Measurements from ENCODE around the gene TMEM250. TPM values are rescaled to one million over a fixed set of nuclear protein-coding genes. Genes with fewer than 3 reads are reported as not detected.

TMEM250 gene
- total and polyA plus RNA-seq, 9 of the 15 experiments (the other 6 are each of a cell fraction or from before 2014, with no cell fraction given), result 0.32 to 44.6 (median 12.2) TPM

DNA sequence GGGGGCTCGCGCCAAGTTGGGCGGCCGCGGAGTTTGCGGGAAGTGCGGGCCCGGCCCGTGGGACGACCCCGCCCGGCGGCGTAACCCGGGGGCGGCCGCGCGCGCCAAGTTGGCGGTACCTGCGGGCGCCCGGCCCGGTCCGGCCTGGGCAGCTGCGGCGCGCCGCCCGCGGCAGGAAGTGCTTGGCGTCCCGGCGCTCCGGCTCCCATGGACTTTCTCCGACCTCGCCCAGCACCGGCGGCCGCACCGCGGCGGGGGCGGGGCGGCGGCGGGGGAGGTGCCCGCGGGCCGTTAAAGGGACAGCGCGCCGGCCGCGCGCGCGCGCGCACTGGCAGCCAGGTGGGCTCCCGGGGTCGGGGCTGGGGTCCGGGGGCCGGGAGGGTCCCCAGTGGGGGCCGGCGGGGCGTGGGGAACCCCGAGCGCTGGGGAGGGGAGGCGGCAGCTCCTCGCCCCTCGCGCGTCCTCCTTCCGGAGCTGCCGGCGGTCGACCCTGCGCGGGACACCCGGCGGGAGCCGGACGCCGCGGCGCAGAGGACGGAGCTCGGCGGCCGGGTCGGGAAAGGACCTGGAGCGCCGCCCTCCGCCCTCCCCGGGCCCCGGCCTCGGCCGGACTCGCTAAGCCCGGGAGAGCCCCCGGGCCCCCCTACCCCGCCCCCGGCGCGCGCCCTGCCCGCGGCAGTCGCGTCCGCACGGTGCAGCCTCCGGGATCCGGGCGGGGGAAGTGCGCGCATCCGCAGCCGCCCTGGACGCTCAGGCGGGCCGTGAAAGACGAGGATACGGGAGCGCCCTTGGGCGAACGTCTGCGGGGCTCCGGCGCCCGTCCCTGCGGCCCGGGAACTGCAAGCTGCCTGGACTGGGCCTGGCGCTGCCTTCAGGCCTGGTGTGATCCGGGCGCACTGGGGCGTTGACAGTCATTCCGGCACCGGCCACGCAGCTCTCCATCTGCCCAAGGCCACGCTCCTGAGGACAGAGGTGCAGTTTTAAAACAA lies 23.3 kb downstream of the TMEM250 start, which contains the start of gene NACC2 (continued):
- TF ChIP-seq, protein P1, sequence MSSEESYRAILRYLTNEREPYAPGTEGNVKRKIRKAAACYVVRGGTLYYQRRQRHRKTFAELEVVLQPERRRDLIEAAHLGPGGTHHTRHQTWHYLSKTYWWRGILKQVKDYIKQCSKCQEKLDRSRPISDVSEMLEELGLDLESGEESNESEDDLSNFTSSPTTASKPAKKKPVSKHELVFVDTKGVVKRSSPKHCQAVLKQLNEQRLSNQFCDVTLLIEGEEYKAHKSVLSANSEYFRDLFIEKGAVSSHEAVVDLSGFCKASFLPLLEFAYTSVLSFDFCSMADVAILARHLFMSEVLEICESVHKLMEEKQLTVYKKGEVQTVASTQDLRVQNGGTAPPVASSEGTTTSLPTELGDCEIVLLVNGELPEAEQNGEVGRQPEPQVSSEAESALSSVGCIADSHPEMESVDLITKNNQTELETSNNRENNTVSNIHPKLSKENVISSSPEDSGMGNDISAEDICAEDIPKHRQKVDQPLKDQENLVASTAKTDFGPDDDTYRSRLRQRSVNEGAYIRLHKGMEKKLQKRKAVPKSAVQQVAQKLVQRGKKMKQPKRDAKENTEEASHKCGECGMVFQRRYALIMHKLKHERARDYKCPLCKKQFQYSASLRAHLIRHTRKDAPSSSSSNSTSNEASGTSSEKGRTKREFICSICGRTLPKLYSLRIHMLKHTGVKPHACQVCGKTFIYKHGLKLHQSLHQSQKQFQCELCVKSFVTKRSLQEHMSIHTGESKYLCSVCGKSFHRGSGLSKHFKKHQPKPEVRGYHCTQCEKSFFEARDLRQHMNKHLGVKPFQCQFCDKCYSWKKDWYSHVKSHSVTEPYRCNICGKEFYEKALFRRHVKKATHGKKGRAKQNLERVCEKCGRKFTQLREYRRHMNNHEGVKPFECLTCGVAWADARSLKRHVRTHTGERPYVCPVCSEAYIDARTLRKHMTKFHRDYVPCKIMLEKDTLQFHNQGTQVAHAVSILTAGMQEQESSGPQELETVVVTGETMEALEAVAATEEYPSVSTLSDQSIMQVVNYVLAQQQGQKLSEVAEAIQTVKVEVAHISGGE (CRISPR knock-in tag; IDR thresholded peaks at IDR 0.05), result peak in 1 of 3 experiments; percentile 70; a peak in 2 of 6 replicates
- TF ChIP-seq CXXC5 (CRISPR knock-in tag; IDR thresholded peaks at IDR 0.05) (peak; percentile 68), TARDBP (IDR thresholded peaks at IDR 0.05) (no peak), MAZ (CRISPR knock-in tag; conservative IDR thresholded peaks at IDR 0.05 in 1 of 2, IDR thresholded peaks at IDR 0.05 in 1 of 2) (peak; percentile 14 to 19; a peak in 2 of 4 replicates), POLR2G (IDR thresholded peaks at IDR 0.05; ENCODE audit: low read depth, low read length) (peak; percentile 54), NCOA4 (IDR thresholded peaks at IDR 0.05; ENCODE audit: partially characterized antibody) (no peak), SRF (CRISPR knock-in tag; IDR thresholded peaks at IDR 0.05) (peak in 1 of 2 experiments; percentile 60; a peak in 1 of 4 replicates), ELF1 (tag; IDR thresholded peaks at IDR 0.05) (peak; percentile 58; the same call in 1 of the 2 replicates), YY1 (IDR thresholded peaks at IDR 0.05; ENCODE audit: borderline replicate concordance in 1 of 3, control insufficient read depth in 1 of 3, extremely low read depth in 1 of 3, insufficient read depth in 3 of 3, insufficient read length in 1 of 3, insufficient replicate concordance in 2 of 3, low read depth in 1 of 3, low read length in 2 of 3) (peak in 2 of 3 experiments; percentile 53 to 73), SIN3B (IDR thresholded peaks at IDR 0.05; ENCODE audit: low read depth) (0 out of 2 replicates have a peak, but pooled peaks have one; percentile 28), RBFOX2 (IDR thresholded peaks at IDR 0.05; ENCODE audit: low read depth, low read length) (peak; percentile 47; the same call in 1 of the 2 replicates), ZBTB7A (IDR thresholded peaks at IDR 0.05; ENCODE audit: borderline replicate concordance, control insufficient read depth, low read depth, low read length) (peak; percentile 42; the same call in 1 of the 2 replicates), CTBP1 (IDR thresholded peaks at IDR 0.05; ENCODE audit: borderline replicate concordance) (peak; percentile 37), KAT7 (CRISPR knock-in tag; IDR thresholded peaks at IDR 0.05; ENCODE audit: borderline replicate concordance) (0 out of 2 replicates have a peak, but pooled peaks have one; percentile 39), GATAD2B (IDR thresholded peaks at IDR 0.05; ENCODE audit: borderline replicate concordance) (peak; percentile 47)
- TF ChIP-seq, protein P2, sequence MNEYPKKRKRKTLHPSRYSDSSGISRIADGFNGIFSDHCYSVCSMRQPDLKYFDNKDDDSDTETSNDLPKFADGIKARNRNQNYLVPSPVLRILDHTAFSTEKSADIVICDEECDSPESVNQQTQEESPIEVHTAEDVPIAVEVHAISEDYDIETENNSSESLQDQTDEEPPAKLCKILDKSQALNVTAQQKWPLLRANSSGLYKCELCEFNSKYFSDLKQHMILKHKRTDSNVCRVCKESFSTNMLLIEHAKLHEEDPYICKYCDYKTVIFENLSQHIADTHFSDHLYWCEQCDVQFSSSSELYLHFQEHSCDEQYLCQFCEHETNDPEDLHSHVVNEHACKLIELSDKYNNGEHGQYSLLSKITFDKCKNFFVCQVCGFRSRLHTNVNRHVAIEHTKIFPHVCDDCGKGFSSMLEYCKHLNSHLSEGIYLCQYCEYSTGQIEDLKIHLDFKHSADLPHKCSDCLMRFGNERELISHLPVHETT (CRISPR knock-in tag; conservative IDR thresholded peaks at IDR 0.05 in 1 of 2, IDR thresholded peaks at IDR 0.05 in 1 of 2), result peak in 1 of 2 experiments; percentile 84; a peak in 2 of 4 replicates
- TF ChIP-seq, protein P3, sequence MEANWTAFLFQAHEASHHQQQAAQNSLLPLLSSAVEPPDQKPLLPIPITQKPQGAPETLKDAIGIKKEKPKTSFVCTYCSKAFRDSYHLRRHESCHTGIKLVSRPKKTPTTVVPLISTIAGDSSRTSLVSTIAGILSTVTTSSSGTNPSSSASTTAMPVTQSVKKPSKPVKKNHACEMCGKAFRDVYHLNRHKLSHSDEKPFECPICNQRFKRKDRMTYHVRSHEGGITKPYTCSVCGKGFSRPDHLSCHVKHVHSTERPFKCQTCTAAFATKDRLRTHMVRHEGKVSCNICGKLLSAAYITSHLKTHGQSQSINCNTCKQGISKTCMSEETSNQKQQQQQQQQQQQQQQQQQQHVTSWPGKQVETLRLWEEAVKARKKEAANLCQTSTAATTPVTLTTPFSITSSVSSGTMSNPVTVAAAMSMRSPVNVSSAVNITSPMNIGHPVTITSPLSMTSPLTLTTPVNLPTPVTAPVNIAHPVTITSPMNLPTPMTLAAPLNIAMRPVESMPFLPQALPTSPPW (CRISPR knock-in tag; IDR thresholded peaks at IDR 0.05), result peak; percentile 85
